GM19023 (cell line): Measurements from ENCODE around the gene PREB.
"Not testable (repeated sequence)": the region's sequence is repeated elsewhere in the genome, so short reads cannot be mapped to it uniquely, and the experiment has no call there.

Experiments
- ATAC-seq: cut with Tn5 transposase; IDR thresholded peaks from one replicate; pipeline ENCODE4 v1.9.1; 2021; ENCODE audit warnings: mild to moderate bottlenecking, moderate library complexity; ENCODE audit not compliant: unreplicated experiment

Gene PREB

GRCh38 chr2:27127883-27128667 is 6.4 kb downstream of the PREB start:
- no peak for ATAC-seq

GRCh38 chr2:27126252-27126710 is 8.2 kb downstream of the PREB start:
- no peak for ATAC-seq

DNA sequence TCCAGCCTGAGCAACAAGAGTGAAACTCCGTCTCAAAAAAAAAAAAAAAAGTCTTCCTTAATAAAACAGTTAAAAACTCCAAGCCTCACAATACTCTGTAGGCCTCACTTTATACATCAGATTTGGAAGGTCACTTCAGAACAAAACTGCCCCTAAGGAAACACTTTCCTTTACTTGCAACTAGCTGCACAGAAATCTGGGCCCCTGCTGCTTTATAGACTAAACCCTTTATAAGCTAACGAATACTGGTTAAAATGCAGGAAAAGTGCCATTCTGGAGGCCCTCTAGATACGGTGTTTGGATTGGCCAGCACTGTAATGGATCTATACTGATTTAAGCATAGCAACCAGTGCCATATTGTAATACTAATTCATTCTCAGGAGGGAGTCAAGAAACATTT is 9.3 kb downstream of the PREB start:
- ATAC-seq: no peak

DNA sequence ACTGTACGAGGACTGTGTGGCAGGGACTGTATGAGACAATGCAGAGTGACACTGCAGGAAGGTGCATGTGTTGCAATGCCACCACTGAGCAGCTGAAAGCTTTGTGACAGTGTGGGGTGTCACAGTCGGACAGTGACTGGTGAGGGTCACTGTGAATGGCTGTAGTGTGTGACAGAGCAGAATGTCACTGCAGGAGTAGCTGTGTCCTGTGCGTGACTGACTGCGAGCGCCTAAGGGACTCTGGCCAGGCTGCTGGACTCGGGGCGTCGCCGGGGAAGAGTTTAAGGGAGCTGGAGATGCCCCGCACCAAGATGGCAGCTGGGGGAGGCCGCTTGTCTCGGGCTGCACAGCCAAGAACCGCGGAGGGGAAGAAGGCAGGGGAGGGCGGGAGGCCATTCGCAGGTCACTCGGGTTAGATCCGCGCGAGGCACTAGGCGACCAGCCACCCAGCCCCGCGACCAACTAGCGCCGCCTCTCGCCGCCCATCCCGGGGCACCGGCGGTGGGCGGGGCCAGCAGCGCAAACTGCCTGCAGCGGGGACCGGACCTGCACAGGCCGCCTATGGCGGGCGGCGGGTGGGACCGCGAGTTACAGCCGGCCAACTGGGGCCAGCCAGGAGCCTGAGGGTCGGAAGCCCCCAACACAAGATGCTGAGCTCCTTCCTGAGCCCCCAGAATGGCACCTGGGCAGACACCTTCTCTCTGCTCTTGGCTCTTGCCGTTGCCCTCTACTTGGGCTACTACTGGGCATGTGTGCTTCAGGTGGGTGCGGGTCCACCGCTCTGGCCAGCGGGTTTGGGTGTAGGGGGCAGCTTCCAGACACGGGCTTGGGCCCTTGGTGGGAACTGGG is 10.9 kb downstream of the PREB start, which contains the start of gene ABHD1:
Gene ABHD1, plus strand, starts transcription at position 514 of the 849 bp plus-strand sequence. Its CDS starts 134 bp downstream, at position 648.
- peak; percentile 60 for ATAC-seq

GRCh38 chr2:27122791-27123190 is 11.6 kb downstream of the PREB start:
- ATAC-seq: no peak

DNA sequence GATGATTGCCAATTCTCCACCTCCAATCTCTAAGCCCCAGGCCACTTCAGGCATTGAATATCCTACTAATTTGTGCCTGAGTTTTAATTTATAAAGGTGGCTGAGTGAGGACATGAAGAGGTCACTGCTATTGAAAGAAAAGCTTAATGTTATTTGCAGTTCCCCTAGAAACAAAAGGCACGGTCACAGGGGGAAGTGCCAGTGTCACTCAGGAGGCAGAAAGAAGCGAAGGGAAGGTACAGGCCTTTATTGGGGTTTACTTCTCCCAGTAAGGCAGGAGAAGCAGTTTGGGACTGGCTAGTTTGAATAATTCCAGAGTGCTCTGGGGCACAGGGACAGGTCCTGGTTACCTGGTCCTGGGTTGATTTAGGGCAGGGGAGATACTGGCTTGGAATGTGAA is 12.5 kb downstream of the PREB start:
- ATAC-seq: no peak

- not testable (repeated sequence) for ATAC-seq
Measured at GRCh38 chr2:27119330-27119670, 15.1 kb downstream of the PREB start.

DNA sequence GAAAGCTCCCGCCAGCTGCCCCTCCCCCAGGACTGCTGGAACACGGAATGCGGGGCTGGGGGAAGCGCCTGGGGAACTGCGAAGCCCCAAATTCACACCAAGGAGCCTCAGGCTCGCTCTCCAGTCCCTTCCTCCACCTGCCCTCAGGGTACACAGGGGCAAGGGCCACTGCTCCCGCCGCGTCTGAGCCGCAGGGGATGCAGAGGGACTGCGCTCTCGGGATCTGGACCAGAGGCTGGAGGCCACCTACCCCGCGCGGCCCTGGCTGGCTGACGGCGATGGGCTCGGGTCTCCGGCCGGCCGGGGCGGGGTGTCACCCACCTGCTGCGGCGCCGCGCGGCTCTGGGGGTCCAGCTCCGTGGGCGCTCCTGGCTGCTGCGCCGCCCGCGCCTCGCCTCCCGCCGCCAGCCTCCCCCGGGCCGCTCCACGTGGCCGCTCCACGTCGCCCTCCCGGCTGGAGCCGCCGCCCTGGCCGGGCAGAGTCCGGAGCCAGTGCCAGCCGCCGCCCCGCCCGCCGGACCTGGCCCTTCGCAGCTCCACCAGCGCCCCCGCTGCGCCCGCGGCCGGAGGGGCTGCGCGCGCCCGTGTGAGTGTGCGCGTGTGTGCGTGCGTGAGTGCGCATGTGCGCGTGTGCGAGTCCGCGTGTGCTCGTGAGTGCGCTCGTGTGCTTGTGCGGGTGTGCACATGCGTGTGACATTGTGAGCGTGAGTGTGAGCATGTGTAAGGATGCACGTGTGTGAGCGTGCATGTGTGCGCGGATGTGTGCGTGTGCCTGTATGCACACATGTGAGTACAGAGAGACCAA is 15.7 kb downstream of the PREB start, which contains the start of gene CGREF1:
Gene CGREF1, minus strand, starts transcription at position 604 of the 805 bp plus-strand sequence. CDS start 14,762 bp downstream, outside the sequence.
- no peak for ATAC-seq

DNA sequence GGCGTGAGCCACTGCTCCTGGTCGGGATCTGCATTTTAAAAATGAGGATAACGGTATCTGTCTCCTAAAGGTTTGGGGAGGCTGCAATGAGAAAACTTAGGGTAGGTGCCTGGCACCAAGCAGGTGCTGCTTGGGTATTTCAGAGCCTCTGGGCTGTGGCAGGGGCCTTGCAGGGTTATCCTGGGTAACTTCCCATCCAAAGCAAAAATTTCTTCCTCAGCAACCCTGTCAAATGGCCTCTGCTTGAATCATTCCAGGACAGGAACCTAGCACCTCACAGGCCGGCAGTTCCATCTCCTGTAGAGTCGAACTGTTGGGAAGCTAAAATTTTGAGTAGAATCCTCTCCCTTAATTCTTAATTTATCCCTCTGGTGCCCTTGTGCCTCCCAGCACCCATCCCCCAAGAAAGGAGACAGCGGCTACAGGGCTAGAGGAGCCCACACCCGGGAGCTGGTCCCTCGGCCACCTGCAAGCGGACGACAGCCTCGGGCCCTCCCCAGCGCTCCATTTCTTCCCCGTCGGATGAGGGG is 16.4 kb downstream of the PREB start:
- ATAC-seq: no peak

GRCh38 chr2:27115519-27115918 is 18.9 kb downstream of the PREB start:
- ATAC-seq: no peak

DNA sequence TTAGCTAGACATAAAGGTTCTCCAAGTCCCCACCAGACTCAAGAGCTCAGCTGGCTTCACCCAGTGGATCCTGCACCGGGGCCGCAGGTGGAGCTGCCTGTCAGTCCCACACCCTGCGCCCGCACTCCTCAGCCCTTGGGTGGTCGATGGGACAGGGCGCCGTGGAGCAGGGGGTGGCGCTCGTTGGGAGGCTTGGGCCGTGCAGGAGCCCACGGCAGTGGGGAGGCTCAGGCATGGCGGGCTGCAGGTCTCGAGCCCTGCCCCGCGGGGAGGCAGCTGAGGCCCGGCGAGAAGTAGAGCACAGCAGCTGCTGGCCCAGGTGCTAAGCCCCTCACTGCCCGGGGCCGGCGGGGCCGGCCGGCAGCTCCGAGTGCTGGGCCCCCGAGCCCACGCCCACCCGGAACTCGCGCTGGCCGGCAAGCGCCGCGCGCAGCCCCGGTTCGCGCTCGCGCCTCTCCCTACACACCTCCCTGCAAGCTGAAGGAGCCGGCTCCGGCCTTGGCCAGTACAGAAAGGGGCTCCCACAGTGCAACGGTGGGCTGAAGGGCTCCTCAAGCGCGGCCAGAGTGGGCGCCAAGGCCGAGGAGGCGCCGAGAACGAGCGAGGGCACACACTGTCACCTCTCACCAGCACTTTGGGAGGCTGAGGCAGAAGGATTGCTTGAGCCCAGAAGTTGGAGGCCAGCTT is 22.9 kb downstream of the PREB start:
- ATAC-seq: not testable (repeated sequence)

GRCh38 chr2:27110603-27111352 is 23.7 kb downstream of the PREB start:
- ATAC-seq: not testable (repeated sequence)

DNA sequence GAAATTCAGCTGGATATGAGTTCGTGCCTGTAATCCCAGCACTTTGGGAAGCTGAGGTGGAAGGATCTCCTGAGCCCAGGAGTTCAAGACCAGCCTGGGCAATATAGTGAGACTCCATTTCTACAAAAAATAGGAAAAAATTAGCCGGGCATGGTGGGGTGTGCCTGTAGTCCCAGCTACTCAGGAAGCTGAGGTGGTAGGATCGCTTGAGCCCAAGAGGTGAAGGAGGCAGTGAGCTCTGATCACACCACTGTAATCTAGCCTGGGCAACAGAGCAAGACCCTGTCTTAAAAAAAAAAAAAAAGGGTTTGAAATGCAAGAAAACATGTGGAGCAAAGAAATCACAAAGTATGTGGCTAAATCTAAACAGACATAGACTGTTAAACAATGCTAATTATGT is 25.4 kb downstream of the PREB start:
- ATAC-seq: no peak

GRCh38 chr2:27108221-27108620 is 26.2 kb downstream of the PREB start:
- no peak for ATAC-seq

DNA sequence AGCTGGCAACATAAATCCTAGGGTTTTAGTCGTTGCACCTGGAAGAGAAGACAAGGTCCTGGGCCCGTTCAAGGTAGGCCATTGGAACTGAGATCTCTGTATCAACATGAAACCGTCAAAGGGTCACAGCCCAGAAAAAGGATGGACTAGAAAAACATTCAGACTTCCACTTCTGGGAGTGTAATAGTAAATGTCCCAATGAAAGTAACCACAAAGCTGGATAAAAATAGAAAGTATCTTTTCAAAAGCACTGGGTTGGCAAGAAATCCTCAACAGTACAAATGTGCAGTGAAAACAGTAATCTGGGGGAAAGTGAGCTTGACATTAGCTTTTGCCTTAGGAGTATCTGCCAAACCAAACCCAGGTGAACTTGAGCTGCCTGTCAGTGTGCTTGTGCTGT is 28.5 kb downstream of the PREB start:
- no peak for ATAC-seq

GRCh38 chr2:27102329-27102728 is 32.1 kb downstream of the PREB start:
- ATAC-seq: no peak

DNA sequence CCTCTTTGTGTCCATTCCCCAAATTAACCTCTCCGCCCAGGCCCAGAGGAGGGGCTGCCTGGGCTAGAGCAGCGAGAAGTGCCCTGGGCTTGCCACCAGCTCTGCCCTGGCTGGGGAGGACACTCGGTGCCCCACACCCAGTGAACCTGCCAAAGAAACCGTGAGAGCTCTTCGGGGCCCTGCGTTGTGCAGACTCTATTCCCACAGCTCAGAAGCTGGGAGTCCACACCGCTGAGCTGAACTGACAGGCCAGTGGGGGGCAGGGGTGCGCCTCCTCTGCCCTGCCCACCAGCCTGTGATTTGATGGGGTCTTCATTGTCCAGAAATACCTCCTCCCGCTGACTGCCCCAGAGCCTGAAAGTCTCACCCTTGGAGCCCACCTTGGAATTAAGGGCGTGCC is 34.4 kb downstream of the PREB start:
- ATAC-seq: no peak

- no peak for ATAC-seq
Measured at GRCh38 chr2:27099334-27099955, 35.0 kb downstream of the PREB start.

DNA sequence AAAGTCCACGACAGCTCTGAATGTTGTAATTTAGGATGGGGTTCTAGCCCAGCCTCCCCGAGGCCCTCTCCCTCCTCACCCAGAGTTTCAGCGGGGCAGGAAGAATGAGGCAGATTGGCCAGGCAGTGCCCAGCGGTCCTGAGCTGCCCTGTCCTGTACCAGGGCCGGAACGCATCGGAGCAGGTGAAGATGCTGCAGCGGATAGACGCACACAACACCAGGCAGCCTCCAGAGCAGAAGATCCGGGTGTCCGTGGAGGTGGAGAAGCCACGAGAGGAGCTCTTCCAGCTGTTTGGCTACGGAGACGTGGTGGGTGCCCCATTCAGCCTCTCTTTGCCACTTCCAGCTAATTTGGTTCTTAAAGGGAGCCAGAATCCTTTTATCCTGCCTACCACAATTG is 37.1 kb downstream of the PREB start:
- no peak for ATAC-seq
